HG03558 (cell line): ENCODE results near the gene TNN.

Experiments used
- ATAC-seq: cut with Tn5 transposase; IDR thresholded peaks from one replicate; pipeline ENCODE4 v1.9.1; 2021; ENCODE audit warnings: moderate number of reproducible peaks; ENCODE audit not compliant: unreplicated experiment; ENCODE audit errors: extremely low read depth

Gene TNN

GRCh38 chr1:175169286-175170018, 101.8 kb downstream of the TNN start:
- ATAC-seq: no peak

- ATAC-seq: no peak
Observed at GRCh38 chr1:175171036-175171913, 103.6 kb downstream of the TNN start.

GRCh38 chr1:175172503-175172902, 104.9 kb downstream of the TNN start:
- no peak for ATAC-seq

GRCh38 chr1:175173531-175173930, 105.9 kb downstream of the TNN start:
- no peak for ATAC-seq

- peak; percentile 73 for ATAC-seq
Observed at GRCh38 chr1:175174309-175175102, 106.9 kb downstream of the TNN start.

- ATAC-seq: no peak
Observed at GRCh38 chr1:175176246-175176645, 108.6 kb downstream of the TNN start.

GRCh38 chr1:175178056-175178455, 110.4 kb downstream of the TNN start:
- no peak for ATAC-seq

GRCh38 chr1:175178456-175178855, 110.8 kb downstream of the TNN start:
- ATAC-seq: no peak

- no peak for ATAC-seq
Observed at GRCh38 chr1:175179837-175180590, 112.4 kb downstream of the TNN start.

- no peak for ATAC-seq
Observed at GRCh38 chr1:175182201-175182746, 114.6 kb downstream of the TNN start.

GRCh38 chr1:175183586-175183985, 116.0 kb downstream of the TNN start:
- no peak for ATAC-seq

GRCh38 chr1:175185903-175186302, 118.3 kb downstream of the TNN start:
- no peak for ATAC-seq

- no peak for ATAC-seq
Observed at GRCh38 chr1:175186433-175187160, 119.0 kb downstream of the TNN start.

GRCh38 chr1:175188936-175189335, 121.3 kb downstream of the TNN start:
- ATAC-seq: peak; percentile 46

GRCh38 chr1:175191659-175192058, 124.0 kb downstream of the TNN start:
- no peak for ATAC-seq

- ATAC-seq: no peak
Observed at GRCh38 chr1:175192111-175192629, 124.5 kb downstream of the TNN start.

- no peak for ATAC-seq
Observed at GRCh38 chr1:175192630-175193526, 125.2 kb downstream of the TNN start, which contains the start of gene KIAA0040. TSS of gene KIAA0040 (minus strand) at chr1:175192776. CDS start at chr1:175161013, 31,763 bp downstream.

GRCh38 chr1:175193527-175193910, 125.9 kb downstream of the TNN start:
- ATAC-seq: no peak
